GM23338 (cell line): ENCODE results near the gene LSM14B.

ENCODE experiments used
- CREB1 ChIP-seq: fragments of 250-450 bp; sonication (Bioruptor Pico); IDR thresholded peaks from 2 replicates; pipeline ENCODE4 v1.5.0; 2020; ENCODE audit warnings: low read depth, mild to moderate bottlenecking, moderate library complexity
- EZH2 ChIP-seq: fragments of 200-600 bp; sonication (generic); IDR thresholded peaks from one replicate; pipeline ENCODE4 v1.8.0; 2017; ENCODE audit warnings: antibody characterized with exemption, mild to moderate bottlenecking, low read depth; ENCODE audit not compliant: unreplicated experiment
- EZH2phosphoT487 ChIP-seq: fragments of 200-600 bp; sonication (generic); IDR thresholded peaks from one replicate; pipeline ENCODE4 v1.8.1; 2018; ENCODE audit warnings: antibody characterized with exemption; ENCODE audit not compliant: unreplicated experiment
- JUNB ChIP-seq: IDR thresholded peaks from one replicate; pipeline ENCODE4 v1.6.1; 2016; ENCODE audit warnings: antibody characterized with exemption; ENCODE audit not compliant: unreplicated experiment
- NANOG ChIP-seq: IDR thresholded peaks from 2 replicates; pipeline ENCODE4 v1.6.1; 2016; ENCODE audit warnings: antibody characterized with exemption, borderline replicate concordance
- POLR2AphosphoS5 ChIP-seq: IDR thresholded peaks from 2 replicates; pipeline ENCODE4 v1.6.1; 2016; ENCODE audit warnings: antibody characterized with exemption, low read depth
- STAT1 ChIP-seq: IDR thresholded peaks from one replicate; pipeline ENCODE4 v1.6.1; 2016; ENCODE audit warnings: antibody characterized with exemption; ENCODE audit not compliant: unreplicated experiment
- TF ChIP-seq, protein P1 (sequence below), 2 experiments: fragments of 200-600 bp in 1 of 2; sonication (generic) in 1 of 2; conservative IDR thresholded peaks; 2 replicates each; pipeline versions ENCODE4 v1.5.1 to v1.6.1; 2016 to 2017; ENCODE audit warnings: antibody characterized with exemption in 2 of 2, low read depth in 2 of 2, mild to moderate bottlenecking in 2 of 2, moderate library complexity in 1 of 2
- TF ChIP-seq, protein P2 (sequence below): IDR thresholded peaks from one replicate; pipeline ENCODE4 v1.6.1; 2018; ENCODE audit warnings: antibody characterized with exemption; ENCODE audit not compliant: unreplicated experiment
- TF ChIP-seq, protein P3 (sequence below): IDR thresholded peaks from 2 replicates; pipeline ENCODE4 v1.6.1; 2016; ENCODE audit warnings: antibody characterized with exemption

DNA sequence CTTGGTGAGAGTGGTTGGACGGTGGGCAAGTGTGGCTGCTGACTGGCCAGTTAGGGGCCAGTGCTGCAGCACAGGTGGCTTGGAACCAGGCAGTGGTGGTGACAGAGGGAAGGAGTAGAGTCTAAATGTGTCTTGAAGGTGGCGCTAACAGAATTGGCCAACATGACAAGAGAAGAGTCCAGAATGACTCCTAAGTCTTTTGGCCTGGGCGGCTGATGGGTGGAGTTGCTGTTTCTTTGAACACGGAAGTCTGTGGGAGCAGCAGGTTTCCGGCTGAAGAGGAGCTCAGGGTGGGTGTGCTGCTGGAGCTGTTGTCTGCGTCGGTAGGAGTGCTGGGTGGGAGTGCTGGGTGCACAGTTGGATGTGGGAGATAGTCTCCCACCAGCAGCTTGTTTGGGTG, 10.1 kb downstream of the LSM14B start:
- TF ChIP-seq, protein P1, sequence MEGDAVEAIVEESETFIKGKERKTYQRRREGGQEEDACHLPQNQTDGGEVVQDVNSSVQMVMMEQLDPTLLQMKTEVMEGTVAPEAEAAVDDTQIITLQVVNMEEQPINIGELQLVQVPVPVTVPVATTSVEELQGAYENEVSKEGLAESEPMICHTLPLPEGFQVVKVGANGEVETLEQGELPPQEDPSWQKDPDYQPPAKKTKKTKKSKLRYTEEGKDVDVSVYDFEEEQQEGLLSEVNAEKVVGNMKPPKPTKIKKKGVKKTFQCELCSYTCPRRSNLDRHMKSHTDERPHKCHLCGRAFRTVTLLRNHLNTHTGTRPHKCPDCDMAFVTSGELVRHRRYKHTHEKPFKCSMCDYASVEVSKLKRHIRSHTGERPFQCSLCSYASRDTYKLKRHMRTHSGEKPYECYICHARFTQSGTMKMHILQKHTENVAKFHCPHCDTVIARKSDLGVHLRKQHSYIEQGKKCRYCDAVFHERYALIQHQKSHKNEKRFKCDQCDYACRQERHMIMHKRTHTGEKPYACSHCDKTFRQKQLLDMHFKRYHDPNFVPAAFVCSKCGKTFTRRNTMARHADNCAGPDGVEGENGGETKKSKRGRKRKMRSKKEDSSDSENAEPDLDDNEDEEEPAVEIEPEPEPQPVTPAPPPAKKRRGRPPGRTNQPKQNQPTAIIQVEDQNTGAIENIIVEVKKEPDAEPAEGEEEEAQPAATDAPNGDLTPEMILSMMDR (conservative IDR thresholded peaks at IDR 0.05; ENCODE audit: low read depth in 2 of 2): no peak
- TF ChIP-seq POLR2AphosphoS5 (no peak), EZH2 (no peak), NANOG (no peak), JUNB (no peak), EZH2phosphoT487 (no peak), CREB1 (CRISPR knock-in tag) (no peak), STAT1 (no peak)
- TF ChIP-seq, protein P2, sequence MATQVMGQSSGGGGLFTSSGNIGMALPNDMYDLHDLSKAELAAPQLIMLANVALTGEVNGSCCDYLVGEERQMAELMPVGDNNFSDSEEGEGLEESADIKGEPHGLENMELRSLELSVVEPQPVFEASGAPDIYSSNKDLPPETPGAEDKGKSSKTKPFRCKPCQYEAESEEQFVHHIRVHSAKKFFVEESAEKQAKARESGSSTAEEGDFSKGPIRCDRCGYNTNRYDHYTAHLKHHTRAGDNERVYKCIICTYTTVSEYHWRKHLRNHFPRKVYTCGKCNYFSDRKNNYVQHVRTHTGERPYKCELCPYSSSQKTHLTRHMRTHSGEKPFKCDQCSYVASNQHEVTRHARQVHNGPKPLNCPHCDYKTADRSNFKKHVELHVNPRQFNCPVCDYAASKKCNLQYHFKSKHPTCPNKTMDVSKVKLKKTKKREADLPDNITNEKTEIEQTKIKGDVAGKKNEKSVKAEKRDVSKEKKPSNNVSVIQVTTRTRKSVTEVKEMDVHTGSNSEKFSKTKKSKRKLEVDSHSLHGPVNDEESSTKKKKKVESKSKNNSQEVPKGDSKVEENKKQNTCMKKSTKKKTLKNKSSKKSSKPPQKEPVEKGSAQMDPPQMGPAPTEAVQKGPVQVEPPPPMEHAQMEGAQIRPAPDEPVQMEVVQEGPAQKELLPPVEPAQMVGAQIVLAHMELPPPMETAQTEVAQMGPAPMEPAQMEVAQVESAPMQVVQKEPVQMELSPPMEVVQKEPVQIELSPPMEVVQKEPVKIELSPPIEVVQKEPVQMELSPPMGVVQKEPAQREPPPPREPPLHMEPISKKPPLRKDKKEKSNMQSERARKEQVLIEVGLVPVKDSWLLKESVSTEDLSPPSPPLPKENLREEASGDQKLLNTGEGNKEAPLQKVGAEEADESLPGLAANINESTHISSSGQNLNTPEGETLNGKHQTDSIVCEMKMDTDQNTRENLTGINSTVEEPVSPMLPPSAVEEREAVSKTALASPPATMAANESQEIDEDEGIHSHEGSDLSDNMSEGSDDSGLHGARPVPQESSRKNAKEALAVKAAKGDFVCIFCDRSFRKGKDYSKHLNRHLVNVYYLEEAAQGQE: no peak
- TF ChIP-seq, protein P3, sequence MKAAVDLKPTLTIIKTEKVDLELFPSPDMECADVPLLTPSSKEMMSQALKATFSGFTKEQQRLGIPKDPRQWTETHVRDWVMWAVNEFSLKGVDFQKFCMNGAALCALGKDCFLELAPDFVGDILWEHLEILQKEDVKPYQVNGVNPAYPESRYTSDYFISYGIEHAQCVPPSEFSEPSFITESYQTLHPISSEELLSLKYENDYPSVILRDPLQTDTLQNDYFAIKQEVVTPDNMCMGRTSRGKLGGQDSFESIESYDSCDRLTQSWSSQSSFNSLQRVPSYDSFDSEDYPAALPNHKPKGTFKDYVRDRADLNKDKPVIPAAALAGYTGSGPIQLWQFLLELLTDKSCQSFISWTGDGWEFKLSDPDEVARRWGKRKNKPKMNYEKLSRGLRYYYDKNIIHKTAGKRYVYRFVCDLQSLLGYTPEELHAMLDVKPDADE: no peak
